WI38 (cell line): ENCODE measurements around the gene ADAM22.

ENCODE experiments used
- H3K4me3 ChIP-seq: 2 replicates; pipeline ENCODE4 v1.5.1; 2011; ENCODE audit warnings: low read depth, mild to moderate bottlenecking, control low read depth, low read length
- CTCF ChIP-seq: IDR thresholded peaks from 2 replicates; pipeline ENCODE4 v1.5.1; 2012; ENCODE audit warnings: low read depth, mild to moderate bottlenecking, control low read depth, low read length

ADAM22 gene

GRCh38 chr7:88062238-88062637 lies 128.2 kb downstream of the ADAM22 start:
- TF ChIP-seq CTCF = no peak
- H3K4me3 ChIP-seq = no peak overlapping the region

GRCh38 chr7:88069093-88069492 lies 135.0 kb downstream of the ADAM22 start:
- H3K4me3 ChIP-seq = no peak overlapping the region
- TF ChIP-seq CTCF = no peak

GRCh38 chr7:88071994-88072714 lies 138.1 kb downstream of the ADAM22 start:
- no peak overlapping the region for H3K4me3 ChIP-seq
- TF ChIP-seq CTCF = no peak

- no peak for TF ChIP-seq CTCF
- no peak overlapping the region for H3K4me3 ChIP-seq
These were observed 138.6 kb downstream of the ADAM22 start for GRCh38 chr7:88072715-88073055.

- TF ChIP-seq CTCF = no peak
- H3K4me3 ChIP-seq = no peak overlapping the region
These were observed 139.6 kb downstream of the ADAM22 start for GRCh38 chr7:88073626-88074025.

- no peak overlapping the region for H3K4me3 ChIP-seq
- no peak for TF ChIP-seq CTCF
These were observed 141.2 kb downstream of the ADAM22 start for GRCh38 chr7:88075216-88075615.

- no peak overlapping the region for H3K4me3 ChIP-seq
- TF ChIP-seq CTCF = no peak
These were observed 149.8 kb downstream of the ADAM22 start for GRCh38 chr7:88083883-88084282.
